ENCODE results near the gene TSR3.

TSR3 gene

DNA sequence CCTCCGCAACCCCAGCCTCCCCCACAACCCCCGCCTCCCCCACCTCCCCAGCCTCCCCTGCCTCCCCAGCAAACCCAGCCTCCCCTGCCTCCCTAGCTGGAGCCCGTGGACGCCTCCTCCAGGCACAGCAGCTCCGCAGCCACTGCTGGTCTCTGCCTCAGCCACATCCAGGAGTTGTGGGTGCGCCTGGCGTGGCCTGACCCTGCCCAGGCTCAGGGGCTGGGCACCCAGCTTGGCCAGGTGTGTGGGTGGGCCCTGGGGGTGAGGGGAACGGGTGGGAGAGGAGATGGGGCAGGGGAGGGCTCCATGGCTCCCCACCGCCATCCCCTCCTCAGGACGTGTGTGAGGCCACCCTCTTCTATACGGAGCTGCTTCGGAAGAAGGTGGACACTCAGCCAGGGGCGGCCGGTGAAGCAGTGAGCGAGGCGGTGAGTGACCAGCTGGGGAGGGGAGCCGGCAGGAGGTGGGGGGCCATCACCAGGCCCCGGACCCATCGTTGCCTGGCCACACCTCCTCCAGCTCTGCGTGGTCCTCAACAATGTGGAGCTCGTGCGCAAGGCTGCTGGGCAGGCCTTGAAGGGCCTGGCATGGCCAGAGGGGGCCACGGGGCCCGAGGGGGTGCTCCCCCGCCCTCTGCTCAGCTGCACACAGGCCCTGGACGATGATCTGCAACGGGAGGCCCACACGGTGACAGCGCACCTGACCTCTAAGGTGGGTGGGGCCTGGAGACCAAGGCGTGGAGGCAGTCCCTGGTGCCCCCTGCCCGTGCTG, 5.8 kb downstream of the TSR3 start:
- H3K4me3 ChIP-seq (ENCODE audit: insufficient read depth, low read depth, low read length, poor library complexity, severe bottlenecking), result no peak overlapping the region

DNA sequence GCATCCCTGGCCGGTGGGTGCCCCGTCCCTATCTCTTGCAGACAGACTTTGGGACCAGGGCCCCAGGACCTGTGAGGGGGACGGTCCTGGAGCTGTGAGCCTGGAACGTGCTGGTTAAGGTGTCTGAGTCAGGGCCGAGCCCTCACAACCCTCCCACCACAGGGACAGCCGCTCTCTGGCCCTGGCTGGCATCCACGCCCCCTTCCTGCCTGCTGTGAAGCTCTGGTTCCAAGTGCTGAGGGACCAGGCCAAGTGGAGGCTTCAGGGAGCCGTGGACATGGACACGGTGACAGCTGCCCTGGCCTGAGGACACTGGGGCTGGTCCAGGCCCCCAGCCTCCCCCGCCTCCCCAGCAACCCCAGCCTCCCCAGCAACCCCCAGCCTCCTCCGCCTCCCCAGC, 6.6 kb downstream of the TSR3 start:
- Histone ChIP-seq H3K4me3 (ENCODE audit: insufficient read depth, low read depth, low read length, poor library complexity, severe bottlenecking) (no peak overlapping the region), H3K9me3 (ENCODE audit: control insufficient read depth, low read length) (no peaks in the 10 kb centered on the region), H3K27ac (ENCODE audit: insufficient read depth, low read length, poor library complexity, severe bottlenecking) (no peak overlapping the region), H3K27me3 (replicated peaks; ENCODE audit: control insufficient read depth, insufficient read depth, low read length, poor library complexity, severe bottlenecking) (no peaks in the 10 kb centered on the region), H3K36me3 (ENCODE audit: control insufficient read depth, insufficient read depth, low read length) (peaks cover 21% of the 10 kb centered on the region), H3K4me1 (ENCODE audit: control insufficient read depth, insufficient read depth, low read length, poor library complexity, severe bottlenecking) (peaks cover 12% of the 10 kb centered on the region)
- DNase-seq, result no peak

More for the DNA sequence above, 5.8 kb downstream of the TSR3 start:
- peaks cover 26% of the 10 kb centered on the region for H3K36me3 ChIP-seq (ENCODE audit: control insufficient read depth, insufficient read depth, low read length)
- H3K4me1 ChIP-seq (ENCODE audit: control insufficient read depth, insufficient read depth, low read length, poor library complexity, severe bottlenecking), result peaks cover 15% of the 10 kb centered on the region
- no peaks in the 10 kb centered on the region for H3K27me3 ChIP-seq (replicated peaks; ENCODE audit: control insufficient read depth, insufficient read depth, low read length, poor library complexity, severe bottlenecking)
- no peak overlapping the region for H3K27ac ChIP-seq (ENCODE audit: insufficient read depth, low read length, poor library complexity, severe bottlenecking)
- no peaks in the 10 kb centered on the region for H3K9me3 ChIP-seq (ENCODE audit: control insufficient read depth, low read length)
- DNase-seq, result no peak

- H3K36me3 ChIP-seq (ENCODE audit: control insufficient read depth, insufficient read depth, low read length), result peaks cover 15% of the 10 kb centered on the region
- DNase-seq, result no peak
- H3K27ac ChIP-seq (ENCODE audit: insufficient read depth, low read length, poor library complexity, severe bottlenecking), result no peak overlapping the region
- H3K4me3 ChIP-seq (ENCODE audit: insufficient read depth, low read depth, low read length, poor library complexity, severe bottlenecking), result no peak overlapping the region
- peaks cover 12% of the 10 kb centered on the region for H3K4me1 ChIP-seq (ENCODE audit: control insufficient read depth, insufficient read depth, low read length, poor library complexity, severe bottlenecking)
- no peaks in the 10 kb centered on the region for H3K27me3 ChIP-seq (replicated peaks; ENCODE audit: control insufficient read depth, insufficient read depth, low read length, poor library complexity, severe bottlenecking)
- no peaks in the 10 kb centered on the region for H3K9me3 ChIP-seq (ENCODE audit: control insufficient read depth, low read length)
These were observed 7.2 kb downstream of the TSR3 start for GRCh38 chr16:1344499-1344898.

GRCh38 chr16:1343428-1344242, 8.0 kb downstream of the TSR3 start:
- no peaks in the 10 kb centered on the region for H3K27me3 ChIP-seq (replicated peaks; ENCODE audit: control insufficient read depth, insufficient read depth, low read length, poor library complexity, severe bottlenecking)
- no peak for DNase-seq
- H3K36me3 ChIP-seq (ENCODE audit: control insufficient read depth, insufficient read depth, low read length), result peaks cover 7% of the 10 kb centered on the region
- peaks cover 12% of the 10 kb centered on the region for H3K4me1 ChIP-seq (ENCODE audit: control insufficient read depth, insufficient read depth, low read length, poor library complexity, severe bottlenecking)
- no peaks in the 10 kb centered on the region for H3K9me3 ChIP-seq (ENCODE audit: control insufficient read depth, low read length)
- no peak overlapping the region for H3K27ac ChIP-seq (ENCODE audit: insufficient read depth, low read length, poor library complexity, severe bottlenecking)
- no peak overlapping the region for H3K4me3 ChIP-seq (ENCODE audit: insufficient read depth, low read depth, low read length, poor library complexity, severe bottlenecking)

GRCh38 chr16:1342526-1343427, 8.9 kb downstream of the TSR3 start:
- Histone ChIP-seq H3K27me3 (replicated peaks; ENCODE audit: control insufficient read depth, insufficient read depth, low read length, poor library complexity, severe bottlenecking) (no peaks in the 10 kb centered on the region), H3K4me1 (ENCODE audit: control insufficient read depth, insufficient read depth, low read length, poor library complexity, severe bottlenecking) (peaks cover 12% of the 10 kb centered on the region), H3K36me3 (ENCODE audit: control insufficient read depth, insufficient read depth, low read length) (no peaks in the 10 kb centered on the region), H3K4me3 (ENCODE audit: insufficient read depth, low read depth, low read length, poor library complexity, severe bottlenecking) (peak overlapping the region; percentile 53), H3K9me3 (ENCODE audit: control insufficient read depth, low read length) (no peaks in the 10 kb centered on the region), H3K27ac (ENCODE audit: insufficient read depth, low read length, poor library complexity, severe bottlenecking) (peak overlapping the region; percentile 26)
- peak; percentile 95 to 99 (median 97) for DNase-seq

DNA sequence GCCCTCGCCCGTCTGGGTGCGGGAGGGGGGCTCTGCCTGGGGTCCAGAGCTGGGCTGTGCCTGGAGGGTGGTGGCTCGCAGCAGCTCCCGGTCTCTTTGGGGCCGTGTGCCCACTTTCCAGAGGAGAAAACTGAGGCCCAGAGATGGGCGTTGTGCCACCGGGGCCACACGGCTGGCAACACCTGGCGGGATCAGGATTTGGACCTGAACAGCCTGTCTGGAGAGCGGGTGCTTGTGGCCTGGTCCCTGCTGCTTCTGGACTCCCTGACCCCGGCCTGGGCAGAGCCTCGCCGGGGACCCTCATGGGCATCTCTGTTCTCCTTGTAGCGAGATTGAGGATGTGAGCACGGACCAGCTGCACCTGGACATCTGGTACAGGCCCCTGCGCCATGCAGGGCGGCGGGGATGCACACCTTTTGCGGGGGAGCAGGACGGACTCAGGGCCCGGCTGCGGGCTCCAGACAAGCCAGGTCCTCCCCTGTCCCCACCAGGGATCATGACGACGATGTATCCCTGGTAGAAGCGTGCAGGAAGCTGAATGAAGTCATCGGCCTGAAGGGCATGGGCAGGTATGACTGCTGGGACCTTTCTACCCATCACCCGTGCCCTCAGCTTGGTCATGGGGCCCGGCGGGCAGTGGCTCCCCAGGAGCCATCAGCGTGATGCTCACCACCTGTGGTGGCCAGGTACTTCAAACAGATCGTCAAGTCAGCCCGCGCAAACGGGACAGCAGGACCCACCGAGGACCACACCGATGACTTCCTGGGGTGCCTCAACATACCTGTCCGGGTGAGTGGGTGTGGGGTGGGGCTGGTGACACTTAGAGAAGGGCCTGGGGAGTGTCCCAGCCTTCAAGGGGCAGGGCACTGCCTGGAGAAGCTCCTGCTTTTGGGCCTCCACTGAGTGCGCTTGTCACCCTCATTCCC, 9.9 kb downstream of the TSR3 start:
- no peak for DNase-seq
- H3K9me3 ChIP-seq (ENCODE audit: control insufficient read depth, low read length), result no peaks in the 10 kb centered on the region
- H3K4me3 ChIP-seq (ENCODE audit: insufficient read depth, low read depth, low read length, poor library complexity, severe bottlenecking), result peak overlapping the region; percentile 53
- H3K4me1 ChIP-seq (ENCODE audit: control insufficient read depth, insufficient read depth, low read length, poor library complexity, severe bottlenecking), result peaks cover 12% of the 10 kb centered on the region
- no peaks in the 10 kb centered on the region for H3K36me3 ChIP-seq (ENCODE audit: control insufficient read depth, insufficient read depth, low read length)
- no peaks in the 10 kb centered on the region for H3K27me3 ChIP-seq (replicated peaks; ENCODE audit: control insufficient read depth, insufficient read depth, low read length, poor library complexity, severe bottlenecking)
- H3K27ac ChIP-seq (ENCODE audit: insufficient read depth, low read length, poor library complexity, severe bottlenecking), result peak overlapping the region; percentile 26

DNA sequence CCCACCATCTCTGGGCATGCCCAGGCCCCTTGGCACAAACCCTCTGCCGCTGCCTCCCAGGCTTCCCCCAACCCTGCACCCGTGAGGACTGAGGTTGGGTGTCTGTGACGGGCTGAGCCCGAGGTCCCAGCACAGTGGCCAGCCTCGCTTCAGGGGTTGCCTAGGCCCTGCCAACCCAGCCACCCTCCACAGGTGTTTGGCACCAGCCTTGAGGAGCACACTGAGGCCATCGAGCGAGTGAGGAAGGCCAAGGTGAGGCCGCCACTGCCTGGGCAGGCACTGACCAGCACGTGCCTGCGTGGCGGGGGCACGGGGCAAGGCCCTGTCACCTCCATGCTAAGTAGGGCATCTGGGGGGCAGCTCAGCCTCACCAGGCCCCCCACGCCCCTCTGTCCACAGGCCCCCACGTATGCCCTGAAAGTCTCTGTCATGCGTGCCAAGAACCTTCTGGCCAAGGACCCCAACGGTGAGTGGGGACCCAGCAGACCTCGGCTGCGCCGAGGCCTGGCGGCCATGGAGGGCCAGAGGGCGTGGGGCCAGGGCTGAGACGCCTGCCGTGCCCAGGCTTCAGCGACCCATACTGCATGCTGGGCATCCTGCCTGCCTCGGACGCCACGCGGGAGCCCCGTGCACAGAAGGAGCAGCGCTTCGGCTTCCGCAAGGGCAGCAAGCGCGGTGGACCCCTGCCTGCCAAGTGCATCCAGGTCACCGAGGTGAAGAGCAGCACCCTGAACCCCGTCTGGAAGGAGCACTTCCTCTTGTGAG, 10.8 kb downstream of the TSR3 start:
- no peak overlapping the region for H3K27ac ChIP-seq (ENCODE audit: insufficient read depth, low read length, poor library complexity, severe bottlenecking)
- DNase-seq, result no peak
- H3K4me3 ChIP-seq (ENCODE audit: insufficient read depth, low read depth, low read length, poor library complexity, severe bottlenecking), result no peak overlapping the region
- no peaks in the 10 kb centered on the region for H3K36me3 ChIP-seq (ENCODE audit: control insufficient read depth, insufficient read depth, low read length)
- H3K27me3 ChIP-seq (replicated peaks; ENCODE audit: control insufficient read depth, insufficient read depth, low read length, poor library complexity, severe bottlenecking), result no peaks in the 10 kb centered on the region
- H3K4me1 ChIP-seq (ENCODE audit: control insufficient read depth, insufficient read depth, low read length, poor library complexity, severe bottlenecking), result peaks cover 12% of the 10 kb centered on the region
- H3K9me3 ChIP-seq (ENCODE audit: control insufficient read depth, low read length), result no peaks in the 10 kb centered on the region

DNA sequence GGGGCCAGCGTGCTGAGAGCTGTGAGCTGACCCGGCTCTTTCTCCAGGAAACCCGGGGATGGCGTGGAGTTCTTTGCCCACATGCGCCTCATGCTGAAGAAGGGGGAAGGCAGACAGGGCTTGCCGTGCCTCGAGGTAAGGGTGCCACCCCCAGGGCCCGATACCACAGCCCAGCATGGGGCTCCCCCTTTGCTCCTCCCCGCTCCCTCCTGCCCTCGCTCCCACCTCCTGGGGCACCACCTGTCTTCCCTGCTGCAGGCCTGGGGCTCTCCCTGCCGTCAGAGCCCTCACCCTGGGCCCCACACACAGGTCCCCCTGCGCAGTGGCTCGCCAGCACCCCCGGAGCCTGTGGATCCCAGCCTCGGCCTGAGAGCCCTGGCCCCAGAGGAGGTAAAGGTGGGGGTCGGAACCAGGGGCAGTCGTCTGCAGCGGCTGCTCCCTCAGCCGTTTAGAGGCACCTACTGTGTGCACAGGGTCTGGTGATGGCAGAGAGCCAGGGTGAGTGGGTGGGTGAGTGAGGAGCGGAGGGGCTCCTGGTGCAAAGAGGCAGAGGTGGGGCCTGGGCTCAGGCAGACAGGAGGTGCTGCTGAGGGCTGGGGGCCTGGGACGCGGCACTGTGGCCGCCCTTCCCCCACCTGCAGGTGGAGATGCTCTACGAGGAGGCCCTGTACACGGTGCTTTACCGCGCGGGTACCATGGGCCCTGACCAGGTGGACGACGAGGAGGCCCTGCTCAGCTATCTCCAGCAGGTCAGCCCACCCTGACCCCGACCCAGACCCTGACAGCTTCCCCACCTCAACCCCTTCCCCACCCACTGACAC, 12.6 kb downstream of the TSR3 start:
- peaks cover 6% of the 10 kb centered on the region for H3K27me3 ChIP-seq (replicated peaks; ENCODE audit: control insufficient read depth, insufficient read depth, low read length, poor library complexity, severe bottlenecking)
- H3K27ac ChIP-seq (ENCODE audit: insufficient read depth, low read length, poor library complexity, severe bottlenecking), result no peak overlapping the region
- H3K36me3 ChIP-seq (ENCODE audit: control insufficient read depth, insufficient read depth, low read length), result no peaks in the 10 kb centered on the region
- no peaks in the 10 kb centered on the region for H3K9me3 ChIP-seq (ENCODE audit: control insufficient read depth, low read length)
- H3K4me3 ChIP-seq (ENCODE audit: insufficient read depth, low read depth, low read length, poor library complexity, severe bottlenecking), result no peak overlapping the region
- H3K4me1 ChIP-seq (ENCODE audit: control insufficient read depth, insufficient read depth, low read length, poor library complexity, severe bottlenecking), result peaks cover 18% of the 10 kb centered on the region
- DNase-seq, result no peak

Data from effector memory CD4-positive, alpha-beta T cell (primary cell).